Stomach (tissue), 9 donors: Measurements from ENCODE around the gene PNISR. TPM values are rescaled to one million over a fixed set of nuclear protein-coding genes. Genes with fewer than 3 reads are reported as not detected.

Source experiments
- DNase-seq, 2 donors: peaks; one replicate each; pipeline versions ENCODE4 v3.0.0 to v3.0.0-alpha.2; 2013 to 2019
- H3K27ac ChIP-seq, 5 donors: fragments of 200-600 bp in 4 of 5; sonication (generic) in 4 of 5; one replicate each; pipeline ENCODE4 v1.5.1; 2013 to 2019; ENCODE audit warnings: mild to moderate bottlenecking in 1 of 5, moderate library complexity in 1 of 5
- H3K27me3 ChIP-seq, 3 donors: fragments of 200-600 bp; sonication (generic); one replicate each; pipeline ENCODE4 v1.5.1; 2017 to 2019; ENCODE audit warnings: mixed run types in 1 of 3
- H3K36me3 ChIP-seq, 4 donors: fragments of 200-600 bp; sonication (generic); 1 replicate in 3 of 4; 2 replicates in 1 of 4; pipeline ENCODE4 v1.5.1; 2016 to 2019
- H3K4me1 ChIP-seq, 4 donors: fragments of 200-600 bp; sonication (generic); one replicate each; pipeline ENCODE4 v1.5.1; 2016 to 2019
- H3K4me3 ChIP-seq, 4 donors: fragments of 200-600 bp; sonication (generic) in 3 of 4; one replicate each; pipeline ENCODE4 v1.5.1; 2016 to 2019; ENCODE audit warnings: mild to moderate bottlenecking in 1 of 4
- H3K9me3 ChIP-seq, 4 donors: fragments of 200-600 bp; sonication (generic); one replicate each; pipeline ENCODE4 v1.5.1; 2016 to 2019
- CTCF ChIP-seq, 7 experiments: fragments of 450-650 bp in 4 of 7; fragments of 200-600 bp in 3 of 7; sonication (generic) in 3 of 7; IDR thresholded peaks; one replicate each; pipeline ENCODE4 v1.5.1; 2016 to 2019; ENCODE audit warnings: antibody characterized with exemption in 7 of 7, control low read depth in 2 of 7, mild to moderate bottlenecking in 1 of 7
- EP300 ChIP-seq: sonication (generic); formaldehyde crosslinking; IDR thresholded peaks from one replicate; pipeline ENCODE4 v1.6.1; 2017; ENCODE audit warnings: antibody characterized with exemption
- POLR2A ChIP-seq, 4 donors: fragments of 450-650 bp; IDR thresholded peaks; one replicate each; pipeline ENCODE4 v1.6.1; 2016; ENCODE audit warnings: antibody characterized with exemption in 4 of 4, control low read depth in 2 of 4, mild to moderate bottlenecking in 1 of 4, moderate library complexity in 1 of 4
- POLR2AphosphoS5 ChIP-seq, 3 donors: sonication (generic); formaldehyde crosslinking; IDR thresholded peaks; one replicate each; pipeline ENCODE4 v1.6.1; 2016; ENCODE audit warnings: antibody characterized with exemption in 3 of 3
- WGBS, 5 donors: extraction: QIAGEN DNeasy Blood & Tissue Kit in 3 of 5; methylation state at CpG; one replicate each; pipeline versions ENCODE4 v1.1.5 to v1.1.7; 2013 to 2018; 5-methylcytosine and 5-hydroxymethylcytosine counted together
- intact Hi-C: fragments of 100-400 bp; cut with DNase I; formaldehyde crosslinking; loops from one replicate; pipeline ENCODE4 v1.15.1; 2023; ENCODE audit warnings: low total_unique reads
- polyA plus RNA-seq, 3 donors: library from polyadenylated mRNA; stranded (reverse); fragments of 200-250 nt; gene quantifications; one replicate each; pipeline ENCODE4 v1.2.3, GENCODE V29; 2013
- total RNA-seq, 5 donors: library from RNA; depleted of rRNA; stranded (reverse); fragments of >200 nt; gene quantifications; one replicate each; pipeline versions ENCODE4 v1.1.0 to v1.2.3, GENCODE V29; 2014 to 2016
- donor health status: healthy with polysubstance abuse.
- donor health status: Bipolar disorder and iron deficiency.
- donor health status: healthy.

Gene PNISR
- total and polyA plus RNA-seq, 8 donors = 16.9 to 320 (median 116) TPM

DNA sequence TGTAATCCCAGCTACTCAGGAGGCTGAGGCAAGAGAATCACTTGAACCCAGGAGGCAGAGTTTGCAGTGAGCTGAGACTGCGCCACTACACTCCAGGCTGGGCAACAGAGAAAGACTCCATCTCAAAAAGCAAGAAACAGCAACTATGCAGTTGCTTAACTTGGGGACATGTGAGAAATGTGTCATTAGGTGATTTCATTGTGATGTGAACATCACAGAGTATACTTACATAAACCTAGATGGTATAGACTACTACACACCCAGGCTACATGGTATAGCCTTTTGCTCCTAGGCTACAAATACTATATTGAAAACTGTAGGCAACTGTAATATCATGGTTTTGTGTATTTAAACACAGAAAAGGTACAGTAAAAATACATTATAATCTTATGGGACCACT lies 27.8 kb downstream of the PNISR start:
- 0 to 100% (median 45%) methylated on average over 1 of the region's 1 CpG for WGBS, 5 donors
- Histone ChIP-seq H3K9me3 (no peaks in the 10 kb centered on the region), H3K27ac (no peak overlapping the region), H3K36me3 (peaks cover 27 to 54% (median 52%) of the 10 kb centered on the region in 4 donors), H3K27me3 (no peaks in the 10 kb centered on the region), H3K4me1 (peaks cover 4 to 12% (median 5%) of the 10 kb centered on the region in 4 donors), H3K4me3 (no peak overlapping the region)
- intact Hi-C loops = no loop called here
- TF ChIP-seq EP300 (no peak), CTCF (IDR thresholded peaks at IDR 0.05) (no peak), POLR2AphosphoS5 (IDR thresholded peaks at IDR 0.05) (no peak), POLR2A (IDR thresholded peaks at IDR 0.05) (no peak)
- DNase-seq = no peak

DNA sequence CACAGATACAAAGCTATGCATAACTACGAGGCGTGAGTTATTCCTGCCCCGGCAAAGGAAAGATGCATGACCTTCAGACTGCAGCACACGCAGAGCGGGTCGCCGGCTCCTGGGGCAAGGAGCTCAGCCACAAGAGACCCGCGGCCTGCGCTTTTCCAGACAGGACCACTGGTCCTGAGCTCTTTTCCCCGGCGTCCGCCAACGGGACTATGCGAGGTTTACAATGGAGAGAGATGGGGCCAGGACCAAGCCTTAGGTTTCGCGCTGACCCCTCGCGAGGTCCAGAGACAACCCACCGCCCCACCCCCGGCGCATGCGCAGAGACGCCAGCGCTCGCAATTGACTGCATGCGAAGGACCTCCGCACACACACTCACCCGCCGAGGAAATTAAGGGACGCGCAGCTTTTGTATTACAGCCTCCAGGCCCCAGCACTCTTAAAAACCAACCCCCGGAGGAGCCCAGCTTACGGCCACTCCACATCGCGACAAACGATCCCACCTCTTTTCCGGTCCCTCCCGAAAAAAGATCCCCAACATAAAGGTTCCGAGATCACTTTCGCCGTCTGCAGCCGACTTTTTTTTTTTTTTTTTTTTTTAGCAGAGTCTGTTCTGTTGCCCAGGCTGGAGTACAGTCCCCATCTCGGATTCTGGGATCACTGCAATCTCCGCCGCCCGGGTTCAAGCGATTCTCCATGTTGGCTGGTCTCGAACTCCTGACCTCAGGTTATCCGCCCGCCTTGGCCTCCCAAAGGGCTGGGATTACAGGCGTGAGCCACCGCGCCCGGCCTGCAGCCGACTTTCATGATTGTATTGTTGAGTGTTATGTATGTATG lies 31.2 kb downstream of the PNISR start, which contains the start of gene COQ3:
TSS of gene COQ3 (minus strand) at position 498 of the 834 bp plus-strand sequence. CDS start at position 482, 16 bp downstream.
- intact Hi-C loops = no loop called here
- TF ChIP-seq POLR2A (IDR thresholded peaks at IDR 0.05) (no peak), EP300 (no peak), CTCF (IDR thresholded peaks at IDR 0.05) (no peak), POLR2AphosphoS5 (IDR thresholded peaks at IDR 0.05) (no peak)
- Histone ChIP-seq H3K27ac (peak within 1 kb of the TSS; percentile 74 to 85 (median 84)), H3K4me1 (peaks cover 4 to 12% (median 5%) of the 10 kb centered on the region in 4 donors), H3K9me3 (no peaks in the 10 kb centered on the region), H3K4me3 (peak within 1 kb of the TSS; percentile 62 to 93 (median 74)), H3K36me3 (peaks cover 0 to 20% (median 18%) of the 10 kb centered on the region in 4 donors), H3K27me3 (no peaks in the 10 kb centered on the region)
- DNase-seq = peak; percentile 64 to 92
- WGBS, 5 donors = 6 to 15% (median 10%) methylated on average over 41 to 56 of the region's 56 CpGs

GRCh38 chr6:99393366-99393697 lies 31.8 kb downstream of the PNISR start:
- Histone ChIP-seq H3K36me3 (peaks cover 0 to 15% (median 14%) of the 10 kb centered on the region in 4 donors), H3K27me3 (no peaks in the 10 kb centered on the region), H3K27ac (peak overlapping the region in 4 of 5 donors; percentile 83 to 85 (median 84)), H3K4me3 (peak overlapping the region; percentile 62 to 93 (median 74)), H3K4me1 (peaks cover 4 to 12% (median 5%) of the 10 kb centered on the region in 4 donors), H3K9me3 (no peaks in the 10 kb centered on the region)
- TF ChIP-seq POLR2A (IDR thresholded peaks at IDR 0.05) (no peak), EP300 (no peak), CTCF (IDR thresholded peaks at IDR 0.05) (no peak), POLR2AphosphoS5 (IDR thresholded peaks at IDR 0.05) (no peak)
- intact Hi-C loops = no loop called here
- WGBS, 5 donors = 15 to 39% (median 21%) methylated on average over 2 of the region's 2 CpGs
- no peak for DNase-seq

DNA sequence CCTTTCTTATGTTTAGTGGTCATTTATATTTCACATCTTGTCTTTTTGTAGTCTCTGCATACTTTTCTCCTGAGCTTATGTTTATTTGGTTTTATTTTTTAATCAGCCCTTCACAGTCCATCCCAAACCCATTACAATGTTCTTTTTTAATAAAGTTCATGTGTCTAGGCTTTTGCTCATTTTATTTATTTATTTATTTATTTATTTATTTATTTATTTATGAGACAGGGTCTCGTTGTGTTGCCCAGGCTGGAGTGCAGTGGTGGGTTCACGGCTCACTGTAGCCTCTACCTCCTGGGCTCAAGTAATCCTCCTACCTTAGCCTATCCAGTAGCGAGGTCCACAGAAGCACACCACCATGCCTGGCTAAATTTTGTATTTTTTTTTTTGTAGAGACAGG lies 34.2 kb downstream of the PNISR start:
- TF ChIP-seq POLR2AphosphoS5 (IDR thresholded peaks at IDR 0.05) = no peak
- TF ChIP-seq POLR2A (IDR thresholded peaks at IDR 0.05) = no peak
- TF ChIP-seq EP300 = no peak
- TF ChIP-seq CTCF (IDR thresholded peaks at IDR 0.05) = no peak
- Histone ChIP-seq H3K4me1 (peaks cover 4 to 12% (median 5%) of the 10 kb centered on the region in 4 donors), H3K9me3 (no peaks in the 10 kb centered on the region), H3K27ac (no peak overlapping the region), H3K36me3 (no peaks in the 10 kb centered on the region), H3K27me3 (no peaks in the 10 kb centered on the region), H3K4me3 (no peak overlapping the region)
- no peak for DNase-seq
- intact Hi-C loops = no loop called here
- 90 to 96% (median 96%) methylated on average over 3 of the region's 3 CpGs for WGBS, 5 donors
